A673 (cell line): Measurements from ENCODE around the gene SMCO2. TPM values are rescaled to one million over a fixed set of nuclear protein-coding genes. Genes with fewer than 3 reads are reported as not detected.

Experiments used
- BruUV-seq: library from RNA; stranded (reverse); fragments of 400-500 nt; replicated peaks from 2 replicates; lab custom pipeline; 2021; lab: Mats Ljungman, UMichigan
- CTCF ChIA-PET: fragments of 300-600 bp; sonication (Branson Sonifier 250); formaldehyde crosslinking; loops from one replicate; lab custom pipeline; 2022; ENCODE audit warnings: antibody characterized with exemption; lab: Charles Lee
- POLR2A ChIA-PET: fragments of 300-600 bp; sonication (Branson Sonifier 250); formaldehyde crosslinking; loops from one replicate; lab custom pipeline; 2022; ENCODE audit warnings: antibody characterized with exemption; ENCODE audit not compliant: low non-redundant PET; lab: Charles Lee
- DNase-seq: peaks from one replicate; pipeline ENCODE4 v3.0.0-alpha.2; 2015; ENCODE audit warnings: low spot score
- H3K27ac ChIP-seq: fragments of 200-600 bp; sonication (generic); 2 replicates; pipeline ENCODE4 v1.5.1; 2016; ENCODE audit warnings: mixed run types, low read depth, mild to moderate bottlenecking, mixed read lengths, antibody characterized with exemption, low read length; ENCODE audit not compliant: poor library complexity, severe bottlenecking
- H3K27me3 ChIP-seq: fragments of 200-600 bp; sonication (generic); replicated peaks from 2 replicates; pipeline ENCODE4 v1.6.1; 2017; ENCODE audit warnings: mixed run types, low read depth, mild to moderate bottlenecking, mixed read lengths, antibody characterized with exemption, low read length; ENCODE audit not compliant: insufficient read depth, poor library complexity
- H3K36me3 ChIP-seq: fragments of 200-600 bp; sonication (generic); 2 replicates; pipeline ENCODE4 v1.6.1; 2016; ENCODE audit warnings: mixed run types, mild to moderate bottlenecking, mixed read lengths, antibody characterized with exemption, low read length; ENCODE audit not compliant: insufficient read depth, poor library complexity, severe bottlenecking
- H3K4me1 ChIP-seq: fragments of 200-600 bp; sonication (generic); 2 replicates; pipeline ENCODE4 v1.6.1; 2017; ENCODE audit warnings: mixed run types, mild to moderate bottlenecking, mixed read lengths, antibody characterized with exemption, low read length; ENCODE audit not compliant: insufficient read depth, poor library complexity, severe bottlenecking
- H3K4me3 ChIP-seq: fragments of 200-600 bp; sonication (generic); 2 replicates; pipeline ENCODE4 v1.5.1; 2016; ENCODE audit warnings: low read depth, mixed run types, mild to moderate bottlenecking, mixed read lengths, low read length; ENCODE audit not compliant: poor library complexity, severe bottlenecking
- H3K9me3 ChIP-seq: fragments of 200-600 bp; sonication (generic); 2 replicates; pipeline ENCODE4 v1.6.1; 2016; ENCODE audit warnings: mixed run types, low read depth, mild to moderate bottlenecking, mixed read lengths, antibody characterized with exemption, low read length; ENCODE audit not compliant: poor library complexity, severe bottlenecking
- EZH2 ChIP-seq: fragments of 200-600 bp; sonication (generic); IDR thresholded peaks from 2 replicates; pipeline ENCODE4 v1.6.1; 2017; ENCODE audit warnings: borderline replicate concordance, low read depth, mild to moderate bottlenecking, mixed read lengths, antibody characterized with exemption, low read length; ENCODE audit not compliant: poor library complexity, severe bottlenecking
- intact Hi-C: fragments of 100-400 bp; cut with micrococcal nuclease; formaldehyde crosslinking; loops from one replicate; pipeline ENCODE4 v1.10.0; 2022; ENCODE audit not compliant: unreplicated experiment
- total RNA-seq: library from RNA; stranded (reverse); gene quantifications from 2 replicates; pipeline ENCODE4 v1.2.3, GENCODE V29; 2021
- TF ChIP-seq, protein P1 (sequence below): fragments of 300-800, 200-600 bp; sonication (generic); conservative IDR thresholded peaks from 2 replicates; pipeline ENCODE4 v1.5.1; 2017; ENCODE audit warnings: low read depth, mild to moderate bottlenecking, antibody characterized with exemption, low read length, moderate library complexity, mixed read lengths

SMCO2 gene
- total RNA-seq, 1 experiment from 2014 or later: not detected

DNA sequence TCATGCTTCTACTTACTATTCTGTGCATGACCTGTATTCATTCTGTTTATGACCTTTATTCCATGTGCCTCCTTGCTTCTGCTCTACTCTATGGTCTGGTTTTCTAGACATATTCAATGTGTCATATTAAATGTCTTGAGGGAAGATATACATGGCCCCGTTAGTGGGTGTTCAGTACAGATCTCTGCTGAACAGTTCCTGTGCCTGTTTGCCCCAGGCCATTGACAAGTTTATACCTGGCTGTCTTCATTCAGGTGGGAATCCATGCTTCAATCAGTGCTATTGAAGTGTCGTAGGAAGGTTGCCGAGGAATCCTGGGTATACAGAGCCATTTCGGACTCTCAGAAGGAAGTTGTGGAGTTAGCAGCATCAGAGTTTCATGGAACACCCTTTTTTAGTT lies 70.1 kb downstream of the SMCO2 start:
- Histone ChIP-seq H3K4me1 (peaks cover 12% of the 10 kb centered on the region), H3K36me3 (no peaks in the 10 kb centered on the region), H3K27me3 (no peaks in the 10 kb centered on the region), H3K27ac (no peak overlapping the region), H3K9me3 (no peaks in the 10 kb centered on the region), H3K4me3 (no peak overlapping the region)
- no peak for TF ChIP-seq EZH2
- TF ChIP-seq, protein P1, sequence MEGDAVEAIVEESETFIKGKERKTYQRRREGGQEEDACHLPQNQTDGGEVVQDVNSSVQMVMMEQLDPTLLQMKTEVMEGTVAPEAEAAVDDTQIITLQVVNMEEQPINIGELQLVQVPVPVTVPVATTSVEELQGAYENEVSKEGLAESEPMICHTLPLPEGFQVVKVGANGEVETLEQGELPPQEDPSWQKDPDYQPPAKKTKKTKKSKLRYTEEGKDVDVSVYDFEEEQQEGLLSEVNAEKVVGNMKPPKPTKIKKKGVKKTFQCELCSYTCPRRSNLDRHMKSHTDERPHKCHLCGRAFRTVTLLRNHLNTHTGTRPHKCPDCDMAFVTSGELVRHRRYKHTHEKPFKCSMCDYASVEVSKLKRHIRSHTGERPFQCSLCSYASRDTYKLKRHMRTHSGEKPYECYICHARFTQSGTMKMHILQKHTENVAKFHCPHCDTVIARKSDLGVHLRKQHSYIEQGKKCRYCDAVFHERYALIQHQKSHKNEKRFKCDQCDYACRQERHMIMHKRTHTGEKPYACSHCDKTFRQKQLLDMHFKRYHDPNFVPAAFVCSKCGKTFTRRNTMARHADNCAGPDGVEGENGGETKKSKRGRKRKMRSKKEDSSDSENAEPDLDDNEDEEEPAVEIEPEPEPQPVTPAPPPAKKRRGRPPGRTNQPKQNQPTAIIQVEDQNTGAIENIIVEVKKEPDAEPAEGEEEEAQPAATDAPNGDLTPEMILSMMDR: no peak
- BruUV-seq: no TSS peak
- no peak for DNase-seq
- intact Hi-C loops: no loop called here
- POLR2A ChIA-PET: no interaction called here
- CTCF ChIA-PET: no interaction called here

DNA sequence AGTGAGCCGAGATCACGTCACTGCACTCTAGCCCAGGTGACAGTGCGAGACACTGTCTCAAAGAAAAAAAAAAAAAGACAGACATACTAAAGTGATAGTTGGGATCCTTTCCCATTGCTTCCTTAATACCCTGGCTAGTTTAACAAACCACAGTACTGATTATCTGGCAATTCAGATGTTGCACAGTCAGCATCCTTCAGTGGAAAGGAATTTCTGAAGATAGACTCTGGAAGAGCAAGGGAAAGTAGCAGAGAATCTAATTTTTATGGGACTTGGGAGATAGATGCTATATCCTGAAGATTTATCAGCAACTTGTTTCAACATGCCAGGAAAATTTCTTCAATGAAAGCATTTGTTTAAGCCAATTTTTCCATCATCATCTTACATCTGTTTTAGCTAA lies 71.0 kb downstream of the SMCO2 start:
- no TSS peak for BruUV-seq
- no peaks in the 10 kb centered on the region for H3K27me3 ChIP-seq
- intact Hi-C loops: no loop called here
- peaks cover 14% of the 10 kb centered on the region for H3K4me1 ChIP-seq
- CTCF ChIA-PET: no interaction called here
- no peaks in the 10 kb centered on the region for H3K9me3 ChIP-seq
- no peak overlapping the region for H3K4me3 ChIP-seq
- no peak for TF ChIP-seq EZH2
- TF ChIP-seq, protein P1: no peak
- DNase-seq: no peak
- H3K27ac ChIP-seq: no peak overlapping the region
- no peaks in the 10 kb centered on the region for H3K36me3 ChIP-seq
- POLR2A ChIA-PET: no interaction called here

DNA sequence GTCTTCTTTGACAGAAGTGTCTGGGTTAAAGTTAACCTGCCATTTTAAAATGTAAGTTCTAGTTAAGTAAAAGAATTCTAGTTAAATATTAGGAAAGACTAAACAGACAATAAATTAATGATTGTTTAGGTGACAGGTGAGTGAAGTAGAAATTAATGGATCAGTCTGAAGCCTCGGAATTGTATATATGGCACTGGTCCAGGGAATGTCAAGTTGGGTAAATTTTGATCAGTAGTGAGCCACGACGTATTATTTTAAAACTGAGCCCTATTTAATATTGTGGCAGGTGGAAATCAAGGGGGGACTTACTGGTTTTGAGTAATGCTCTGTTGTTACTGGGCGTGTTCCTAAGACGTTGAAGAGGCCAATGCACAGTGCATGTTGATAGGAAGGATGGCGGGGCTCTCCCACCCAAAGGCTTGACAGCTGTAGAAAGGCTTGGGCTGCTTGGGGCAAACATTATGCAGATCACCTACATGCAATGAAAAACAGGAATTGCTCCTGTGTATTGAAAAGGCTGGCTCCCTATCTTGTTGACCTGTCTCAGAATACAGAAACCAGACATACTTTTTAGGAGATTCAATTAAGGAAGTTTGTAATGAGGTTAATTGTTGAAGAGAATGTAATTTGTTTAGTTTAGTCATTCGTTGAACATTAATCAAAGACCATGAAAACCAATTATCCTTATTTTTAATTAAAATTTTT lies 71.6 kb downstream of the SMCO2 start:
- no TSS peak for BruUV-seq
- Histone ChIP-seq H3K4me3 (no peak overlapping the region), H3K4me1 (peaks cover 19% of the 10 kb centered on the region), H3K36me3 (no peaks in the 10 kb centered on the region), H3K27me3 (no peaks in the 10 kb centered on the region), H3K9me3 (no peaks in the 10 kb centered on the region), H3K27ac (no peak overlapping the region)
- no peak for TF ChIP-seq EZH2
- TF ChIP-seq, protein P1: no peak
- intact Hi-C loops: no loop called here
- POLR2A ChIA-PET: no interaction called here
- CTCF ChIA-PET: no interaction called here
- no peak for DNase-seq
